Duodenal mucosa (tissue), 2 donors: ENCODE data around the gene ITGA11.

Experiments
- H3K27ac ChIP-seq: one replicate; pipeline ENCODE4 v1.7.0; 2013; ENCODE audit warnings: low read depth, low read length
- H3K27me3 ChIP-seq, 2 donors: one replicate each; pipeline ENCODE4 v1.7.0; 2013; ENCODE audit warnings: low read length in 2 of 2, control low read depth in 1 of 2; ENCODE audit not compliant: insufficient read depth in 2 of 2, control insufficient read depth in 1 of 2
- H3K36me3 ChIP-seq, 2 donors: one replicate each; pipeline ENCODE4 v1.7.0; 2013; ENCODE audit warnings: low read length in 2 of 2, control low read depth in 1 of 2; ENCODE audit not compliant: insufficient read depth in 2 of 2, control insufficient read depth in 1 of 2
- H3K4me1 ChIP-seq, 2 donors: one replicate each; pipeline ENCODE4 v1.7.0; 2013; ENCODE audit warnings: low read length in 2 of 2, control low read depth in 1 of 2; ENCODE audit not compliant: insufficient read depth in 2 of 2, control insufficient read depth in 1 of 2
- H3K4me3 ChIP-seq, 2 donors: one replicate each; pipeline ENCODE4 v1.7.0; 2013; ENCODE audit warnings: low read length in 2 of 2, low read depth in 1 of 2
- H3K9ac ChIP-seq, 2 donors: one replicate each; pipeline ENCODE4 v1.7.0; 2013; ENCODE audit warnings: low read length in 2 of 2, low read depth in 1 of 2
- H3K9me3 ChIP-seq, 2 donors: one replicate each; pipeline ENCODE4 v1.7.0; 2013; ENCODE audit warnings: low read length in 2 of 2, control low read depth in 1 of 2; ENCODE audit not compliant: control insufficient read depth in 1 of 2

Gene ITGA11

DNA sequence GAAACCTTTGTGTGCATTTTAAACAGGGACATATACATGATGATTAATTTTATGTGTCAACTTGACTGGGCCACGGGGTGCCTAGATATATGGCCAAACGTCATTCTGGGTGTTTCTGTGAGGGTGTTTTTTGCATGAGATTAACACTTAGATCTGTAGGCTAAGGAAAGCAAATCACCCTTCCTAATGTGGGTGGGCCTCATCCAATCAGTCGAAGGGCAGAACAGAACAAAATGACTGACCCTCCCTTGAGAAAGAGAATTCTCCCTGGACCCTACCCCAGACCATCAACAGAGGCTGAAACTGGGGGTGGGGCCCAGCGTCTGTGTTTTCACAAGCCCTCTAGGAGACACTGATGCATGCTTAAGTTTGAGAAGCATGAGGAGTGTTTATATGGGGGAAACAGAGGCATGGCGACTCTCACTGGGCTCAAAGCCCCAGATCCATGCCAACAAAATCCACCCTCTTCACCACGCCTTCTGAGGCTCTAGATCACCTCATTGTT is 56.2 kb downstream of the ITGA11 start:
- no peaks in the 10 kb centered on the region for H3K4me1 ChIP-seq
- H3K4me3 ChIP-seq, result no peak overlapping the region
- no peaks in the 10 kb centered on the region for H3K27me3 ChIP-seq
- no peaks in the 10 kb centered on the region for H3K36me3 ChIP-seq
- H3K9ac ChIP-seq, result no peak overlapping the region
- no peaks in the 10 kb centered on the region for H3K9me3 ChIP-seq
- no peak overlapping the region for H3K27ac ChIP-seq

DNA sequence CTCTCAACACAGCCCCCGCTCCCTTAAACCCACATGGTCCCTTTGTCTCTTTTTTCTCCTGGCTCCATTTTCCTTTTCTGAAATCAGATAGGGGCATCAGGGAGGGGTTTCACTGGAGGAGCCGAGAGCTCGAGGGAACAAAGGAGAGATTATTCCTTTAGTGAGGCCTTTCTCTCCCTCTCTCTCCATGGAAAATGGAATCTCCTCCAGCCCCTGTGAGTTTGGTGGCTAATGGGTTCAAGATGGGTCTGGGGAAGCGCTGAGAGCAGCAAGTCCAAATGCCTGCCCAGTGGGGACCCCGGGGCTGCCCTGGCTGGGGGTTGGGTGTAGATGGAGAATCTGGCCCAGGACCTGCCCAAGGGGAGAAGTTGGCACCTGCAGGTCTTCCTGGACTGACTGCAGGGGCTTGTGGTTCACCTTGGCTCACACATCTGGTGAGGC is 56.8 kb downstream of the ITGA11 start:
- Histone ChIP-seq H3K9ac (no peak overlapping the region), H3K4me3 (no peak overlapping the region), H3K9me3 (no peaks in the 10 kb centered on the region), H3K36me3 (no peaks in the 10 kb centered on the region), H3K27ac (no peak overlapping the region), H3K27me3 (no peaks in the 10 kb centered on the region), H3K4me1 (no peaks in the 10 kb centered on the region)

DNA sequence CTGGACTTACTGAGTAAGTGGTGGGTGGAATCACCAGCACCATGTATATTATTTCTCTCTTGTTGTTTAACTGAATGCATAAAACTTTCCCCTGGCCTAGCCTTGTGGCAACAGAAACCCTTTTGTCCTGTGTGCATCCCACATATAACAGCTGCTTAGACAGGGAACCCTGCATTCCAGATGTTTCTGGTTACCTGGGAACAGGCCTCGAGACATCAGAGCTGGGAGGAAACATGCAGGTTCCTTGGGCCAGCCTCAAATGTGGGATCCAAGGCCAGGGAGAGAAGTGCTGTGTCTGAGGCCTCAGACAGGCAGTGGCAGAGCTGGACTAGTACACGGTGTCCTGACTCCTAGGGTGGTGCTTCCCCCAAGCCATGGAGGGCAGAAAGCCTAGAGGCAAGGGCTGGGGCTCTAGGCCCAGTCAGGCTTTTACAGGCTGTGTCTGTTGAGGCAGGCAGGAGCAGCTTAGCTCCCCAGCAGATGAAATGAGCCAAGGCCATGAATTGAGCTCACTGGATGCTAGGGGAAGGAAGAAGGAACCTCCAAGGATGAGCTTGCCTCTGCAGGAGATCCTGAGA is 57.7 kb downstream of the ITGA11 start:
- H3K36me3 ChIP-seq, result no peaks in the 10 kb centered on the region
- H3K4me1 ChIP-seq, result no peaks in the 10 kb centered on the region
- H3K9me3 ChIP-seq, result no peaks in the 10 kb centered on the region
- H3K4me3 ChIP-seq, result no peak overlapping the region
- H3K27ac ChIP-seq, result no peak overlapping the region
- H3K27me3 ChIP-seq, result no peaks in the 10 kb centered on the region
- no peak overlapping the region for H3K9ac ChIP-seq

DNA sequence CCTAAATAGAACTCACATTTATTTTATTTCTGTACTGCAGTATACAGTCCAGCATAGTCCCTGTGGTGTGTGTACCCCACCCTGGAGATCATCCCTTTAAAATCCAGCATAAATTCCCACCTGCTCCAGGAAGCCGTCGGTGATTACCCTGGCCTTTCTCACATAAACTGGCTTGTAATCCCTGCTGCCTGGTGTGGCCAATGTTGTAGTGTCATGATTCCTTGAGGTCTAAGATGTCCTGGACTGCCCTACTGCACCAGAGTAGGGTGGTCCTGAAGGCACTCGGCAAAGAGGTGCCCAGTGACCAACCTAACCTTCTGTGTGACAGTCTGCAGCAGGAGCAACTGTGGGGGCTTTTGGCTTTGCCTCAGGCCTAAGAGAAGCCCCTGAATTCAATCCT is 58.9 kb downstream of the ITGA11 start:
- Histone ChIP-seq H3K36me3 (no peaks in the 10 kb centered on the region), H3K4me1 (no peaks in the 10 kb centered on the region), H3K27me3 (no peaks in the 10 kb centered on the region), H3K27ac (no peak overlapping the region), H3K4me3 (no peak overlapping the region), H3K9ac (no peak overlapping the region), H3K9me3 (no peaks in the 10 kb centered on the region)

DNA sequence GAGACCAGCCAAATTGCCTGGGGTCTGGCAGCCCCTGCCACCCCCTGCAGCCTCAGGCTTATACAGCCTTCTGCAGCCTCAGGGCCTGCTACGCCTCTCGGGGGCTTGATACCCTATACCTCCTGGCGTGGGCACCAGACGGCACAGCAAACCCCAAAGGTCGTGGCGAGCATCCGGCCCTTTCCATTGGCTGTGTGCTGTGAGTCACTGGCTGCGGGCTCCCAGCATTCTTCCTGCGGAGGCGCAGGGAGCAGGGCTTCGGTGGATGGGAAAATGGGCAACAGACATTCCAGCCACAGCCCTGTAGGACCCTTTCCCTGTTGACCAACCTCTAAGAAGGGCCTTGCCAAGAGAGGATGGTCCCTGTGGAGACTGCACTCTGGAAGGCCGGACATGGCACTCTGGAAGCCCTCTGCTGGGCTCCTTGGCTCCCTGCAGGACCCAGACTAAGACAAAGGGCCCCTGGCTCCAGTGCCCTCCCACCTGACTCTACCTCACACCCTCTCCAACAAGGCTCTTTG is 59.6 kb downstream of the ITGA11 start:
- Histone ChIP-seq H3K27me3 (no peaks in the 10 kb centered on the region), H3K9me3 (no peaks in the 10 kb centered on the region), H3K4me3 (no peak overlapping the region), H3K4me1 (no peaks in the 10 kb centered on the region), H3K36me3 (no peaks in the 10 kb centered on the region), H3K9ac (no peak overlapping the region), H3K27ac (no peak overlapping the region)

DNA sequence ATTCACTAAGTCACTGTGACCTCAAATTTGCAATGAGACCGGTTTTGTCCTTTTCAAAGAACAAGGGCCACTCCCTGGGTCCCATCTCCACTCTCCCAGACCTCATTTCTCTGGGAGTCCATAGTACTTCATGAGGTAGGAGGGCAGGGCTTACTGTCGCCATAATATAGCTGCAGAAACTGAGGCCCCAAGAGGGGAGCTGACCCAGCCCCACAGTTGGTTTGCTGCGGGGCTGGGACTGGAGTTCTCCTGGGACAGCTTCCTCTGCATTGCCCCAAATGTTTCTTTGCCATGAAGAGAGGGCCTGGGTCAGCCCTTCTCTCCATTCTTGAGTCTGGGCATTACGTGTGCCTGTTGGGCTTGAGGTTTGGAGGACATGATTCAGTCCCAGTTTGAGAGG is 60.1 kb downstream of the ITGA11 start:
- Histone ChIP-seq H3K27me3 (no peaks in the 10 kb centered on the region), H3K9ac (no peak overlapping the region), H3K9me3 (no peaks in the 10 kb centered on the region)

DNA sequence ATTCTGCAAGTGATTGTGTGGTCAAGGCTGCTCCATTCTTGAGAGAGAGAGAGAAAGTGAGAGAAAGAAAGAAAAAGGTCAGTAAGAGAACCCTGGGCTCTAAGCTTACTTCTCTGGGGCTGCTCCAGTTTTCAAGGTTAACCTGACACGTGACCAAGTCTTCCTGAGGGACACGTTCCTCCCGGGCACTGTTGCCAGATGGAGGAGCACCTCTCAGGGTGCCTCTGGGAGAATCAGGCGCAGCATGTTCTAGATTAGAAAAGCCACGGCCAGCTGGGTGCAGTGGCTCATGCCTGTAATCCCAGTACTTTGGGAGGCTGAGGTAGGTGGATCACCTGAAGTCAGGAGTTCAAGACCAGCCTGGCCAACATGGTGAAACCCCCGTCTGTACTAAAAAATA is 60.8 kb downstream of the ITGA11 start:
- Histone ChIP-seq H3K36me3 (no peaks in the 10 kb centered on the region), H3K27ac (no peak overlapping the region), H3K27me3 (no peaks in the 10 kb centered on the region), H3K9me3 (no peaks in the 10 kb centered on the region), H3K9ac (no peak overlapping the region), H3K4me3 (no peak overlapping the region), H3K4me1 (no peaks in the 10 kb centered on the region)

More for the DNA sequence above, 60.1 kb downstream of the ITGA11 start:
- no peak overlapping the region for H3K4me3 ChIP-seq
- no peak overlapping the region for H3K27ac ChIP-seq
- no peaks in the 10 kb centered on the region for H3K4me1 ChIP-seq
- H3K36me3 ChIP-seq, result no peaks in the 10 kb centered on the region

DNA sequence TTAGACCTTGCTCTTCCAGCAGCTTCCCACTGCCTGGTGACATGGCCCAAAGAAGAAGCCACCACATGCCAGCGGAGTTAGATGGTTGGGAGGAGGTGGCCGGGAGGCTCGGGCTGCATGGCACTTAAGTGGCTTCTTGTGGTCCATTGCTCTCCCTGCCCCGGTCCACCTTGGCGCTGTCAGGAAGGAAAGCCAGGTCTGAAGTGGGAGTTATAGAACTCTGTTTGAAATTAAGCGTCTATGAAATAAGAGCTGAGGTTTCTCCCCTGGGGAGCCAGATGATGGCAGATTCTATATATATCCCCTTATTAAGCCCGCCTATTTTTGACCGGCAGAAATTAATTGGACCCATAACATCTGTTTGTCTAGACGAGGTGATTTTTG is 61.2 kb downstream of the ITGA11 start:
- no peak overlapping the region for H3K4me3 ChIP-seq
- no peak overlapping the region for H3K9ac ChIP-seq
- no peak overlapping the region for H3K27ac ChIP-seq
- no peaks in the 10 kb centered on the region for H3K36me3 ChIP-seq
- H3K4me1 ChIP-seq, result no peaks in the 10 kb centered on the region
- H3K9me3 ChIP-seq, result no peaks in the 10 kb centered on the region
- no peaks in the 10 kb centered on the region for H3K27me3 ChIP-seq

DNA sequence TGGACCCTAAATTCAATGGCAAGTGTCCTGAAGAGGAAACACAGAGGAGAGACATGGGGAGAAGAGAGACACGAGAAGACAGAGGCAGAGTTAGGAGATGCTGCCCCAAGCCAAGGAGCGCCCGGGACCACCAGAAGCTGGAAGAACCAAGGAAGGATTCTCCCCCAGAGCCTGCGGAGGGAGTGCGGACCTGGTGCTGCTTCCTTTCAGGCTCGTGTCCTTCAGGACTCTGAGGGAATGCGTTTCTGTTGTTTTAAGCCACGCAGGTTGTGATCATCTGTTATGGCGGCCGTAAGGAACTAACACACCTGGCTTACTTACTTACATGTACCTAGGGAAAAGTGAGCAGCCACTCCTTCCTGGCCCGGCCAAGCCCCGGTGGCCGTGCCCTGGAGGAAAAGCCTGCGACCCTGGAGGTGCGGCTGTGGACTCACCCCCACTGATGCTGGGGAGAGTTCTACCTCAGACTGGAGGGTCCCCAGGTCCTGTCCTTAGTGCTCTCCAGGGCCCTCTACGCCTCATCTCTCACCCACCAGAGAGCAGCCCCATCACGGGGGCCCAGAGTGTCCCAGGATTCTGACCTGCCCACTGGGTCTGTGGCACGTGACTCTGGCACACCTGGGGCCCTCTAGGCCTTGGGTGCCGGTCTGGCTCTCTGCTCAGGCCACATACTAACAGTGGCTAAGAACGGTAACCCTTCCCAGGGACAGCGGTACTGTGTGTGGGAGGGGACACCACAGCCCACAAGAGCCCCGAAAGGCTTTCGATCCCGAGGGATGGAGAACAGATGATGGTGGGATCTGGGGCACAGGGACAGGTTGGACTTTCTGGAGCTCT is 61.8 kb downstream of the ITGA11 start:
- no peaks in the 10 kb centered on the region for H3K4me1 ChIP-seq
- no peak overlapping the region for H3K27ac ChIP-seq

DNA sequence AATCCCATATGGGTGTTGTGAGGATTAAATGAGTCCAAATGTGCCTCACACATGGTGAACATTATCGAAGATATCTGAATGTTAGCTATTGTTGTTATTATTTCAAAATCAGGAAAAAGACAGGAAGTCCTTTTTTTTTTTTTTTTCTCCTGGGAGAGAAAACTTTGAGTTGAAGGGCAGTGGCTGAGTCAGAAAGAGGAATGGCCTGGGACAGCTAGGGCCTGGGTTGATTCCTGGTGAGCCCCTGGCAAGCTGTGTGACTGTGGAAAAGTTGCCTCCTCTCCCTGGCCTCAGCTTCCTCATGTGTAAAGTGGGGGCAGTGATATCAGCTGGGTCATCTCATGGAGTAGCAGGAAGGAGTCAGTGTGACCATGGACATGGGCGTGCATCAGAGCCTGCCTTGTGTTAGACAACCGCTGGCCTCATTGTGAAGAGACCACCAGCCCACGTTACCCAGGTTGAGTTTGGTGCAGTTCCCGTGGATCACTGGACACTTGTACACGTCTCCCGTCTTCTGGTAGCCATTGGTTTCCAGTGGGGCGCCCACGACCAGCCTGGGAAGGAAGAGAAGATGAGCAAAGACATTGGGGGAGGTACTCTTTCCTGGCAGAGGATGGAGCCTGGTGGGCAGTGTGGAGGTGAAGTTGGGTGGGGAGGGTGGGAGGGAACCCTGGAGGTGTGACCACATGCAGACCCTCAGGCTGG is 63.1 kb downstream of the ITGA11 start:
- H3K36me3 ChIP-seq, result no peaks in the 10 kb centered on the region
- H3K27ac ChIP-seq, result no peak overlapping the region
- H3K9me3 ChIP-seq, result no peaks in the 10 kb centered on the region
- no peak overlapping the region for H3K4me3 ChIP-seq
- H3K4me1 ChIP-seq, result peaks cover 0 to under 1% of the 10 kb centered on the region in 2 donors
- no peak overlapping the region for H3K9ac ChIP-seq
- H3K27me3 ChIP-seq, result no peaks in the 10 kb centered on the region

More for the DNA sequence above, 61.8 kb downstream of the ITGA11 start:
- H3K27me3 ChIP-seq, result no peaks in the 10 kb centered on the region
- no peaks in the 10 kb centered on the region for H3K9me3 ChIP-seq
- no peak overlapping the region for H3K9ac ChIP-seq
- H3K4me3 ChIP-seq, result no peak overlapping the region
- no peaks in the 10 kb centered on the region for H3K36me3 ChIP-seq
